ENCODE results near the gene TGIF2. TPM values are rescaled to one million over a fixed set of nuclear protein-coding genes. Genes with fewer than 3 reads are reported as not detected.

Gene TGIF2
- total and polyA plus RNA-seq, 2 of the 13 experiments (the other 11 are each of a cell fraction or from before 2014, with no cell fraction given), result 41.3 to 53.9 TPM

DNA sequence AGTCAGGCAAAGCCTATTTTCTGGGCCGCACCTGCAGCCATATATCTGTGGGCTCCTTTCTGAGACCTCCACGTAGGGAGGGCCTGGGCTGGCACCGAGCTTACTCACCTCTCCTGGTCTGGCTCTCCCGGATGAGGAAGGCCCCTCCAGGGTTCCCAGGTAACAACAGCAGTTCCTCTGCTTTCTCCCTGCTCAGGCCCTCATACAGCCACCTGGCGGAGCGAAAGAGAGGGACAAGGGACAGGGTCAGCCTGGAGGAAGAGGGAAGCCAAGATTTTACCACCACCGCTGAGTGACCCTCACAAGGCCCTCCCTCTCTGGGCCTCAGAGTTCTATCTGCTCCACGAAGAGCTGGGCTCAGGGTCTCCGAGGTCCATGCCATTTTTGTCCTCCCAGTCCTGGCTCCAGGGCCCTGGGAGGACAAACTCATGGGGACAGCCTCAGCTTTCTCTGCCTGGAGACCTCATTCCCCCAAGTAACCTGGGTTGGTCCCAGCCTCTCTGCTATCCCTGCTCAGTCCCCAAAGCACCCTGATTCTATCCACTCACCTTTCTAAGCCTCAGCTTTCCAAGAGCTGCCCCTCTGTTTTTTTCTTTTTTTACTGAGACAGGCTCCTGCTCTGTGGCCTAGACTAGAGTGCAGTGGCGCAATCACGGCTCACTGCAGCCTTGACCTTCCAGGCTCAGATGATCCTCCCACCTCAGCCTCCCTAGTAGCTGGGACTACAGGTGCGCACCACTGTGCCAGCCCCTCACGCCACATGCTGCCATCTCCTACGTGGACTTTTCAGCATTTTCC lies 59.3 kb downstream of the TGIF2 start (continued):
- TF ChIP-seq ADNP (CRISPR knock-in tag; IDR thresholded peaks at IDR 0.05), result peak; percentile 86
- peak; percentile 33; the same call in 1 of the 2 replicates for TF ChIP-seq GLI4 (CRISPR knock-in tag; IDR thresholded peaks at IDR 0.05; ENCODE audit: borderline replicate concordance)
- TF ChIP-seq PHF21A (CRISPR knock-in tag; IDR thresholded peaks at IDR 0.05), result no peak; the same call in 1 of the 2 replicates
- TF ChIP-seq, protein P1, sequence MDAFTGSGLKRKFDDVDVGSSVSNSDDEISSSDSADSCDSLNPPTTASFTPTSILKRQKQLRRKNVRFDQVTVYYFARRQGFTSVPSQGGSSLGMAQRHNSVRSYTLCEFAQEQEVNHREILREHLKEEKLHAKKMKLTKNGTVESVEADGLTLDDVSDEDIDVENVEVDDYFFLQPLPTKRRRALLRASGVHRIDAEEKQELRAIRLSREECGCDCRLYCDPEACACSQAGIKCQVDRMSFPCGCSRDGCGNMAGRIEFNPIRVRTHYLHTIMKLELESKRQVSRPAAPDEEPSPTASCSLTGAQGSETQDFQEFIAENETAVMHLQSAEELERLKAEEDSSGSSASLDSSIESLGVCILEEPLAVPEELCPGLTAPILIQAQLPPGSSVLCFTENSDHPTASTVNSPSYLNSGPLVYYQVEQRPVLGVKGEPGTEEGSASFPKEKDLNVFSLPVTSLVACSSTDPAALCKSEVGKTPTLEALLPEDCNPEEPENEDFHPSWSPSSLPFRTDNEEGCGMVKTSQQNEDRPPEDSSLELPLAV (CRISPR knock-in tag; conservative IDR thresholded peaks at IDR 0.05; ENCODE audit: low read depth), result no peak
- TF ChIP-seq, protein P2, sequence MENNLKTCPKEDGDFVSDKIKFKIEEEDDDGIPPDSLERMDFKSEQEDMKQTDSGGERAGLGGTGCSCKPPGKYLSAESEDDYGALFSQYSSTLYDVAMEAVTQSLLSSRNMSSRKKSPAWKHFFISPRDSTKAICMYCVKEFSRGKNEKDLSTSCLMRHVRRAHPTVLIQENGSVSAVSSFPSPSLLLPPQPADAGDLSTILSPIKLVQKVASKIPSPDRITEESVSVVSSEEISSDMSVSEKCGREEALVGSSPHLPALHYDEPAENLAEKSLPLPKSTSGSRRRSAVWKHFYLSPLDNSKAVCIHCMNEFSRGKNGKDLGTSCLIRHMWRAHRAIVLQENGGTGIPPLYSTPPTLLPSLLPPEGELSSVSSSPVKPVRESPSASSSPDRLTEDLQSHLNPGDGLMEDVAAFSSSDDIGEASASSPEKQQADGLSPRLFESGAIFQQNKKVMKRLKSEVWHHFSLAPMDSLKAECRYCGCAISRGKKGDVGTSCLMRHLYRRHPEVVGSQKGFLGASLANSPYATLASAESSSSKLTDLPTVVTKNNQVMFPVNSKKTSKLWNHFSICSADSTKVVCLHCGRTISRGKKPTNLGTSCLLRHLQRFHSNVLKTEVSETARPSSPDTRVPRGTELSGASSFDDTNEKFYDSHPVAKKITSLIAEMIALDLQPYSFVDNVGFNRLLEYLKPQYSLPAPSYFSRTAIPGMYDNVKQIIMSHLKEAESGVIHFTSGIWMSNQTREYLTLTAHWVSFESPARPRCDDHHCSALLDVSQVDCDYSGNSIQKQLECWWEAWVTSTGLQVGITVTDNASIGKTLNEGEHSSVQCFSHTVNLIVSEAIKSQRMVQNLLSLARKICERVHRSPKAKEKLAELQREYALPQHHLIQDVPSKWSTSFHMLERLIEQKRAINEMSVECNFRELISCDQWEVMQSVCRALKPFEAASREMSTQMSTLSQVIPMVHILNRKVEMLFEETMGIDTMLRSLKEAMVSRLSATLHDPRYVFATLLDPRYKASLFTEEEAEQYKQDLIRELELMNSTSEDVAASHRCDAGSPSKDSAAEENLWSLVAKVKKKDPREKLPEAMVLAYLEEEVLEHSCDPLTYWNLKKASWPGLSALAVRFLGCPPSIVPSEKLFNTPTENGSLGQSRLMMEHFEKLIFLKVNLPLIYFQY (CRISPR knock-in tag; IDR thresholded peaks at IDR 0.05; ENCODE audit: borderline replicate concordance), result no peak
- TF ChIP-seq ZNF619 (CRISPR knock-in tag; IDR thresholded peaks at IDR 0.05), result peak; percentile 49
- no peak for TF ChIP-seq NBN (conservative IDR thresholded peaks at IDR 0.05)
- no peak for TF ChIP-seq NCOA5 (CRISPR knock-in tag; IDR thresholded peaks at IDR 0.05)
- TF ChIP-seq RFXAP (CRISPR knock-in tag; IDR thresholded peaks at IDR 0.05; ENCODE audit: borderline replicate concordance), result 0 out of 2 replicates have a peak, but pooled peaks have one; percentile 19
- TF ChIP-seq, protein P3, sequence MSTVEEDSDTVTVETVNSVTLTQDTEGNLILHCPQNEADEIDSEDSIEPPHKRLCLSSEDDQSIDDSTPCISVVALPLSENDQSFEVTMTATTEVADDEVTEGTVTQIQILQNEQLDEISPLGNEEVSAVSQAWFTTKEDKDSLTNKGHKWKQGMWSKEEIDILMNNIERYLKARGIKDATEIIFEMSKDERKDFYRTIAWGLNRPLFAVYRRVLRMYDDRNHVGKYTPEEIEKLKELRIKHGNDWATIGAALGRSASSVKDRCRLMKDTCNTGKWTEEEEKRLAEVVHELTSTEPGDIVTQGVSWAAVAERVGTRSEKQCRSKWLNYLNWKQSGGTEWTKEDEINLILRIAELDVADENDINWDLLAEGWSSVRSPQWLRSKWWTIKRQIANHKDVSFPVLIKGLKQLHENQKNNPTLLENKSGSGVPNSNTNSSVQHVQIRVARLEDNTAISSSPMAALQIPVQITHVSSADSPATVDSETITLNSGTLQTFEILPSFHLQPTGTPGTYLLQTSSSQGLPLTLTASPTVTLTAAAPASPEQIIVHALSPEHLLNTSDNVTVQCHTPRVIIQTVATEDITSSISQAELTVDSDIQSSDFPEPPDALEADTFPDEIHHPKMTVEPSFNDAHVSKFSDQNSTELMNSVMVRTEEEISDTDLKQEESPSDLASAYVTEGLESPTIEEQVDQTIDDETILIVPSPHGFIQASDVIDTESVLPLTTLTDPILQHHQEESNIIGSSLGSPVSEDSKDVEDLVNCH (CRISPR knock-in tag; IDR thresholded peaks at IDR 0.05), result peak; percentile 84; the same call in 1 of the 2 replicates
- TF ChIP-seq LCORL (IDR thresholded peaks at IDR 0.05), result no peak
- TF ChIP-seq LCORL (CRISPR knock-in tag; IDR thresholded peaks at IDR 0.05), result peak; percentile 86
- no peak for TF ChIP-seq YY1 (IDR thresholded peaks at IDR 0.05; ENCODE audit: insufficient read depth, insufficient replicate concordance, low read depth, low read length)
- TF ChIP-seq, protein P4, sequence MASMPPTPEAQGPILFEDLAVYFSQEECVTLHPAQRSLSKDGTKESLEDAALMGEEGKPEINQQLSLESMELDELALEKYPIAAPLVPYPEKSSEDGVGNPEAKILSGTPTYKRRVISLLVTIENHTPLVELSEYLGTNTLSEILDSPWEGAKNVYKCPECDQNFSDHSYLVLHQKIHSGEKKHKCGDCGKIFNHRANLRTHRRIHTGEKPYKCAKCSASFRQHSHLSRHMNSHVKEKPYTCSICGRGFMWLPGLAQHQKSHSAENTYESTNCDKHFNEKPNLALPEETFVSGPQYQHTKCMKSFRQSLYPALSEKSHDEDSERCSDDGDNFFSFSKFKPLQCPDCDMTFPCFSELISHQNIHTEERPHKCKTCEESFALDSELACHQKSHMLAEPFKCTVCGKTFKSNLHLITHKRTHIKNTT (CRISPR knock-in tag; IDR thresholded peaks at IDR 0.05), result no peak
- peak; percentile 65 for TF ChIP-seq SKI (IDR thresholded peaks at IDR 0.05; ENCODE audit: partially characterized antibody)
- no peak; the same call in 1 of the 2 replicates for TF ChIP-seq ZNF274 (CRISPR knock-in tag; IDR thresholded peaks at IDR 0.05)
